HG02588 (cell line): ENCODE data around the gene C9.
A peak's percentile ranks its signal among the peaks of the same experiment; 100 is the strongest.
"Not testable (repeated sequence)": the region's sequence is repeated elsewhere in the genome, so short reads cannot be mapped to it uniquely, and the experiment has no call there.

Experiments used
- ATAC-seq: cut with Tn5 transposase; IDR thresholded peaks from one replicate; pipeline ENCODE4 v1.9.1; 2021; ENCODE audit warnings: mild to moderate bottlenecking, moderate library complexity; ENCODE audit not compliant: unreplicated experiment

The C9 gene

GRCh38 chr5:39333104-39333503 lies 31.2 kb downstream of the C9 start:
- ATAC-seq, result no peak

- no peak for ATAC-seq
Observed at GRCh38 chr5:39331861-39332381, 32.4 kb downstream of the C9 start.

GRCh38 chr5:39328731-39329130 lies 35.6 kb downstream of the C9 start:
- ATAC-seq, result no peak

- ATAC-seq, result no peak
Observed at GRCh38 chr5:39323542-39323941, 40.8 kb downstream of the C9 start.

- ATAC-seq, result no peak
Observed at GRCh38 chr5:39319395-39319794, 44.9 kb downstream of the C9 start.

- not testable (repeated sequence) for ATAC-seq
Observed at GRCh38 chr5:39316464-39316863, 47.8 kb downstream of the C9 start.

- ATAC-seq, result no peak
Observed at GRCh38 chr5:39315995-39316394, 48.3 kb downstream of the C9 start.

- ATAC-seq, result no peak
Observed at GRCh38 chr5:39314591-39314990, 49.7 kb downstream of the C9 start.

- ATAC-seq, result no peak
Observed at GRCh38 chr5:39309534-39309933, 54.8 kb downstream of the C9 start.

GRCh38 chr5:39302472-39302871 lies 61.8 kb downstream of the C9 start:
- no peak for ATAC-seq

- no peak for ATAC-seq
Observed at GRCh38 chr5:39301406-39301805, 62.9 kb downstream of the C9 start.

- ATAC-seq, result no peak
Observed at GRCh38 chr5:39299962-39300361, 64.3 kb downstream of the C9 start.

GRCh38 chr5:39294736-39295135 lies 69.6 kb downstream of the C9 start:
- no peak for ATAC-seq

GRCh38 chr5:39284552-39284951 lies 79.7 kb downstream of the C9 start:
- ATAC-seq, result no peak

- ATAC-seq, result peak; percentile 76
Observed at GRCh38 chr5:39283231-39283818, 81.0 kb downstream of the C9 start.

GRCh38 chr5:39282561-39282960 lies 81.7 kb downstream of the C9 start:
- no peak for ATAC-seq

- ATAC-seq, result not testable (repeated sequence)
Observed at GRCh38 chr5:39275865-39276264, 88.4 kb downstream of the C9 start.

- peak; percentile 86 for ATAC-seq
Observed at GRCh38 chr5:39274398-39275085, 89.8 kb downstream of the C9 start.

- ATAC-seq, result no peak
Observed at GRCh38 chr5:39273314-39273954, 90.9 kb downstream of the C9 start.

GRCh38 chr5:39272869-39273231 lies 91.4 kb downstream of the C9 start:
- not testable (repeated sequence) for ATAC-seq

- peak; percentile 73 for ATAC-seq
Observed at GRCh38 chr5:39270225-39270848, 94.0 kb downstream of the C9 start.

- no peak for ATAC-seq
Observed at GRCh38 chr5:39267186-39267585, 97.1 kb downstream of the C9 start.
